GM12878 (cell line): ENCODE results near the gene EDC4. TPM values are rescaled to one million over a fixed set of nuclear protein-coding genes. Genes with fewer than 3 reads are reported as not detected.

ENCODE experiments used
- ATAC-seq: fragments of 200-7000 bp; cut with Tn5 transposase; 3 replicates; pipeline ENCODE4 v1.9.1; 2020; ENCODE audit warnings: mild to moderate bottlenecking, moderate library complexity
- BruUV-seq: library from RNA; stranded (reverse); fragments of 400-500 nt; replicated peaks from 2 replicates; lab custom pipeline; 2021; lab: Mats Ljungman, UMichigan
- CTCF ChIA-PET: fragments of 300-600 bp; sonication (Branson Sonifier 250); formaldehyde crosslinking; extraction: SDS; loops from one replicate; lab custom pipeline; 2021; ENCODE audit warnings: inconsistent platforms; lab: Yijun Ruan, JAX
- POLR2A ChIA-PET: fragments of 350-600 bp; formaldehyde crosslinking; extraction: SDS; loops from one replicate; lab custom pipeline; 2021; ENCODE audit warnings: inconsistent platforms; lab: Charles Lee
- RAD21 ChIA-PET: fragments of 300-600 bp; sonication (Branson Sonifier 250); formaldehyde crosslinking; loops from one replicate; lab custom pipeline; 2023; ENCODE audit warnings: antibody characterized with exemption; ENCODE audit not compliant: unreplicated experiment; lab: Charles Lee
- SMC1A ChIA-PET: fragments of 300-600 bp; sonication (Branson Sonifier 250); formaldehyde crosslinking; loops from one replicate; lab custom pipeline; 2023; ENCODE audit not compliant: unreplicated experiment, uncharacterized antibody; lab: Charles Lee
- DNase-seq: peaks from one replicate; pipeline ENCODE4 v3.0.0-alpha.2; 2011; ENCODE audit warnings: low read depth, low spot score
- FAIRE-seq: peaks from 3 replicates; lab custom pipeline; 2011; peaks lifted over from hg19 to GRCh38; lab: Jason Lieb, UNC
- H2AFZ ChIP-seq: 2 replicates; pipeline ENCODE4 v1.6.0; 2011; ENCODE audit warnings: low read depth, low read length, control low read depth; ENCODE audit not compliant: control insufficient read depth
- H3K27ac ChIP-seq: 2 replicates; pipeline ENCODE4 v1.5.1; 2011; ENCODE audit warnings: control low read depth; ENCODE audit not compliant: control insufficient read depth, insufficient read depth
- H3K27me3 ChIP-seq, 2 experiments: replicated peaks in 1 of 2; 2 replicates each; pipeline versions ENCODE4 v1.6.0 to v1.6.1; 2011; ENCODE audit warnings: low read length in 1 of 2; ENCODE audit not compliant: control insufficient read depth in 2 of 2, insufficient read depth in 2 of 2
- H3K36me3 ChIP-seq, 2 experiments: 2 replicates each; pipeline ENCODE4 v1.5.1; 2011; ENCODE audit warnings: low read length in 1 of 2; ENCODE audit not compliant: control insufficient read depth in 2 of 2, insufficient read depth in 2 of 2
- H3K4me1 ChIP-seq: 2 replicates; pipeline ENCODE4 v1.6.1; 2011; ENCODE audit warnings: mild to moderate bottlenecking, low read length, moderate library complexity, mixed read lengths; ENCODE audit not compliant: control insufficient read depth, insufficient read depth
- H3K4me2 ChIP-seq: 2 replicates; pipeline ENCODE4 v1.6.0; 2011; ENCODE audit warnings: control low read depth; ENCODE audit not compliant: control insufficient read depth, insufficient read depth
- H3K4me3 ChIP-seq: fragments of 200-600 bp; sonication (generic); 2 replicates; pipeline ENCODE4 v1.5.1; 2016
- H3K79me2 ChIP-seq: 2 replicates; pipeline ENCODE4 v1.6.0; 2011; ENCODE audit warnings: low read length; ENCODE audit not compliant: control insufficient read depth, insufficient read depth
- H3K9ac ChIP-seq: 2 replicates; pipeline ENCODE4 v1.8.0; 2011; ENCODE audit warnings: low read length, control low read depth, mixed read lengths; ENCODE audit not compliant: control insufficient read depth, insufficient read depth
- H3K9me3 ChIP-seq: replicated peaks from 3 replicates; pipeline ENCODE4 v1.5.1; 2011; ENCODE audit warnings: mild to moderate bottlenecking, low read length; ENCODE audit not compliant: control insufficient read depth, insufficient read depth
- H4K20me1 ChIP-seq: 2 replicates; pipeline ENCODE4 v1.6.0; 2011; ENCODE audit not compliant: control insufficient read depth, insufficient read depth
- BCL3 ChIP-seq: IDR thresholded peaks from 2 replicates; pipeline ENCODE4 v1.6.1; 2011; ENCODE audit warnings: borderline replicate concordance, low read depth, mild to moderate bottlenecking, moderate library complexity, low read length; ENCODE audit not compliant: insufficient read depth, poor library complexity, severe bottlenecking
- CBX5 ChIP-seq: sonication (generic); IDR thresholded peaks from 2 replicates; pipeline ENCODE4 v1.6.1; 2016; ENCODE audit warnings: low read depth, moderate library complexity, mild to moderate bottlenecking, inconsistent platforms
- MYC ChIP-seq: IDR thresholded peaks from 2 replicates; pipeline ENCODE4 v1.6.1; 2011; ENCODE audit warnings: mild to moderate bottlenecking, low read length, moderate library complexity, inconsistent platforms; ENCODE audit not compliant: insufficient read depth, insufficient replicate concordance, insufficient read length, severe bottlenecking
- NFIC ChIP-seq: IDR thresholded peaks from 2 replicates; pipeline ENCODE4 v1.6.1; 2012; ENCODE audit warnings: low read depth, mild to moderate bottlenecking, inconsistent platforms, low read length, moderate library complexity
- NRF1 ChIP-seq: conservative IDR thresholded peaks from 2 replicates; pipeline ENCODE4 v1.6.1; 2011; ENCODE audit warnings: mild to moderate bottlenecking, low read depth, low read length, improper control_type of control experiment
- SREBF1 ChIP-seq: IDR thresholded peaks from 2 replicates; pipeline ENCODE4 v1.6.1; 2012; ENCODE audit warnings: mild to moderate bottlenecking, low read length
- WGBS: methylation state at CpG from one replicate; pipeline ENCODE4 v1.1.6; 2016; ENCODE audit warnings: low lambda C conversion rate; ENCODE audit not compliant: insufficient replicate concordance, insufficient coverage; ENCODE audit errors: missing lambda C conversion rate; 5-methylcytosine and 5-hydroxymethylcytosine counted together
- in situ Hi-C: fragments of 300-500 bp; cut with MboI; formaldehyde crosslinking; loops from 9 replicates; pipeline ENCODE4 v1.14.3; 2018; ENCODE audit warnings: mixed read lengths
- intact Hi-C: fragments of 100-400 bp; cut with micrococcal nuclease; formaldehyde crosslinking; loops from one replicate; pipeline ENCODE4 v1.14.2; 2022; ENCODE audit not compliant: unreplicated experiment
- polyA plus RNA-seq, 11 experiments: library from polyadenylated mRNA; depleted of rRNA in 4 of 11; unstranded in 6 of 11; stranded (reverse) in 5 of 11; fragments of >200 nt; fragmentation: Nextera tagmentation in 4 of 11; fragmentation: Illumina TruSeq in 1 of 11; extraction: Ambion mirVana in 4 of 11; extraction: Trizol in 1 of 11; gene quantifications; 1 replicate in 1 of 11; 2 replicates in 10 of 11; pipeline versions ENCODE4 v1.2.1 to v1.2.3, GENCODE V29; 2011 to 2016; ENCODE audit warnings: inconsistent platforms in 2 of 11, missing spikeins in 2 of 11, low read depth in 1 of 11
- total RNA-seq, 4 experiments: library from RNA; depleted of rRNA in 3 of 4; stranded (reverse); fragments of >200 nt in 3 of 4; fragmentation: Illumina TruSeq in 1 of 4; extraction: Trizol in 1 of 4; gene quantifications; 2 replicates each; pipeline versions ENCODE4 v1.2.1 to v1.2.3, GENCODE V29; 2013 to 2021
- TF ChIP-seq, protein P1 (sequence below): fragments of 450-650 bp; IDR thresholded peaks from 2 replicates; pipeline ENCODE4 v1.6.1; 2018; ENCODE audit warnings: mild to moderate bottlenecking, low read depth, moderate library complexity; ENCODE audit not compliant: partially characterized antibody

Gene EDC4
- total and polyA plus RNA-seq, 10 of the 15 experiments (the other 5 are each of a cell fraction or from before 2014, with no cell fraction given) = 1.2 to 86.0 (median 53.4) TPM

- H3K27ac ChIP-seq = no peak overlapping the region
- DNase-seq = no peak
- H3K9ac ChIP-seq = no peak overlapping the region
- POLR2A ChIA-PET = no interaction called here
- TF ChIP-seq CBX5 (no peak), BCL3 (peak; percentile 75)
- CTCF ChIA-PET = interaction anchor here (1.4 to 6.5 kb wide), 2 partner anchors 9 to 45 kb away, joined by 3 to 53 read pairs; no protein-coding TSS in a partner anchor
- H4K20me1 ChIP-seq = 0 out of 2 replicates have a peak, but pooled peaks cover 9% of the 10 kb centered on the region
- in situ Hi-C loops = no loop called here
- H3K27me3 ChIP-seq = no peaks in the 10 kb centered on the region
- SMC1A ChIA-PET = interaction anchor here (0.9 kb wide), 1 partner anchor 18 kb away, joined by 3 read pairs; no protein-coding TSS in a partner anchor
- no peak overlapping the region for H2AFZ ChIP-seq
- no peak for FAIRE-seq
- no TSS peak for BruUV-seq
- H3K9me3 ChIP-seq = no peaks in the 10 kb centered on the region
- intact Hi-C loops = no loop called here
- H3K79me2 ChIP-seq = peaks cover 43% of the 10 kb centered on the region
- RAD21 ChIA-PET = no interaction called here
- no peaks in the 10 kb centered on the region for H3K4me1 ChIP-seq
- no peak overlapping the region for H3K4me2 ChIP-seq
- no peak overlapping the region for H3K4me3 ChIP-seq
- no peak for ATAC-seq
- peaks cover 4 to 13% of the 10 kb centered on the region in 2 experiments; a peak in 3 of 4 replicates for H3K36me3 ChIP-seq
- WGBS = 85% methylated on average over 8 of the region's 8 CpGs
Measured at GRCh38 chr16:67860589-67861398, 12.1 kb upstream of the EDC4 start.

GRCh38 chr16:67861877-67862276 lies 11.0 kb upstream of the EDC4 start:
- Histone ChIP-seq H3K9me3 (no peaks in the 10 kb centered on the region), H4K20me1 (0 out of 2 replicates have a peak, but pooled peaks cover 9% of the 10 kb centered on the region), H3K27ac (no peak overlapping the region), H3K27me3 (no peaks in the 10 kb centered on the region), H3K9ac (no peak overlapping the region), H3K4me2 (no peak overlapping the region), H3K36me3 (peaks cover 10 to 16% of the 10 kb centered on the region in 2 experiments; a peak in 3 of 4 replicates), H3K4me3 (no peak overlapping the region), H2AFZ (no peak overlapping the region), H3K4me1 (no peaks in the 10 kb centered on the region), H3K79me2 (peaks cover 41% of the 10 kb centered on the region)
- ChIA-PET POLR2A (no interaction called here), SMC1A (interaction anchor here (0.9 kb wide), 1 partner anchor 31 kb away, joined by 3 read pairs; the partner anchor contains the start of gene PSKH1), RAD21 (interaction anchor here (1.0 kb wide), 1 partner anchor 45 kb away, joined by 3 read pairs; no protein-coding TSS in a partner anchor), CTCF (interaction anchor here (0.5 to 6.5 kb wide), 5 partner anchors 8 to 270 kb away, joined by 3 to 53 read pairs (median 3); no protein-coding TSS in a partner anchor)
- intact Hi-C loops (no loop called here), in situ Hi-C loops (no loop called here)
- TF ChIP-seq NRF1 (no peak), MYC (no peak), NFIC (no peak), SREBF1 (no peak)
- TF ChIP-seq, protein P1, sequence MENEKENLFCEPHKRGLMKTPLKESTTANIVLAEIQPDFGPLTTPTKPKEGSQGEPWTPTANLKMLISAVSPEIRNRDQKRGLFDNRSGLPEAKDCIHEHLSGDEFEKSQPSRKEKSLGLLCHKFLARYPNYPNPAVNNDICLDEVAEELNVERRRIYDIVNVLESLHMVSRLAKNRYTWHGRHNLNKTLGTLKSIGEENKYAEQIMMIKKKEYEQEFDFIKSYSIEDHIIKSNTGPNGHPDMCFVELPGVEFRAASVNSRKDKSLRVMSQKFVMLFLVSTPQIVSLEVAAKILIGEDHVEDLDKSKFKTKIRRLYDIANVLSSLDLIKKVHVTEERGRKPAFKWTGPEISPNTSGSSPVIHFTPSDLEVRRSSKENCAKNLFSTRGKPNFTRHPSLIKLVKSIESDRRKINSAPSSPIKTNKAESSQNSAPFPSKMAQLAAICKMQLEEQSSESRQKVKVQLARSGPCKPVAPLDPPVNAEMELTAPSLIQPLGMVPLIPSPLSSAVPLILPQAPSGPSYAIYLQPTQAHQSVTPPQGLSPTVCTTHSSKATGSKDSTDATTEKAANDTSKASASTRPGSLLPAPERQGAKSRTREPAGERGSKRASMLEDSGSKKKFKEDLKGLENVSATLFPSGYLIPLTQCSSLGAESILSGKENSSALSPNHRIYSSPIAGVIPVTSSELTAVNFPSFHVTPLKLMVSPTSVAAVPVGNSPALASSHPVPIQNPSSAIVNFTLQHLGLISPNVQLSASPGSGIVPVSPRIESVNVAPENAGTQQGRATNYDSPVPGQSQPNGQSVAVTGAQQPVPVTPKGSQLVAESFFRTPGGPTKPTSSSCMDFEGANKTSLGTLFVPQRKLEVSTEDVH = no peak
- DNase-seq = no peak
- ATAC-seq = no peak
- FAIRE-seq = no peak
- WGBS = 76% methylated on average over 6 of the region's 6 CpGs
- BruUV-seq = no TSS peak
